OCI-LY3 (cell line): ENCODE measurements around the gene C4orf17.
"Not testable (repeated sequence)": the region's sequence is repeated elsewhere in the genome, so short reads cannot be mapped to it uniquely, and the experiment has no call there.

Experiments used
- H2AFZ ChIP-seq: fragments of 200-600, 300-600 bp; shearing (Covaris generic); 2 replicates; pipeline ENCODE4 v1.6.0; 2014; ENCODE audit warnings: antibody characterized with exemption, low read depth, low read length
- H3K27ac ChIP-seq: fragments of 200-600, 300-600 bp; sonication (generic); 2 replicates; pipeline ENCODE4 v1.5.1; 2014; ENCODE audit warnings: mild to moderate bottlenecking, low read length, moderate library complexity, mixed read lengths
- H3K27me3 ChIP-seq: fragments of 200-600, 300-600 bp; sonication (generic); 2 replicates; pipeline ENCODE4 v1.6.1; 2014; ENCODE audit warnings: low read depth, low read length, mixed read lengths
- H3K36me3 ChIP-seq: fragments of 200-600, 300-600 bp; sonication (generic); replicated peaks from 2 replicates; pipeline ENCODE3; 2014; ENCODE audit warnings: low read depth, low read length, mixed read lengths
- H3K4me1 ChIP-seq: fragments of 300-600, 200-600 bp; sonication (generic); 2 replicates; pipeline ENCODE4 v1.6.1; 2014; ENCODE audit warnings: low read length, mixed read lengths
- H3K4me2 ChIP-seq: fragments of 200-600, 300-600 bp; sonication (generic); 2 replicates; pipeline ENCODE4 v1.6.1; 2014; ENCODE audit warnings: low read length, mixed read lengths
- H3K4me3 ChIP-seq: fragments of 300-600, 200-600 bp; sonication (generic); 2 replicates; pipeline ENCODE4 v1.5.1; 2014; ENCODE audit warnings: antibody characterized with exemption, mild to moderate bottlenecking, low read length, moderate library complexity
- H3K79me2 ChIP-seq: fragments of 300-600, 200-600 bp; shearing (Covaris generic); 2 replicates; pipeline ENCODE4 v1.6.1; 2014; ENCODE audit warnings: mild to moderate bottlenecking, low read length, mixed read lengths
- H3K9ac ChIP-seq: fragments of 300-600, 200-600 bp; shearing (Covaris generic); 2 replicates; pipeline ENCODE4 v1.6.0; 2014; ENCODE audit warnings: mild to moderate bottlenecking, low read length, moderate library complexity
- H3K9me3 ChIP-seq: fragments of 200-600, 300-600 bp; shearing (Covaris generic); 2 replicates; pipeline ENCODE4 v1.6.1; 2014; ENCODE audit warnings: low read length, mixed read lengths; ENCODE audit not compliant: insufficient read depth
- H4K20me1 ChIP-seq: fragments of 200-600, 300-600 bp; sonication (generic); 2 replicates; pipeline ENCODE4 v1.6.1; 2016; ENCODE audit warnings: low read length, mixed read lengths; ENCODE audit not compliant: insufficient read depth
- CTCF ChIP-seq: fragments of 200-600, 300-600 bp; sonication (generic); IDR thresholded peaks from 2 replicates; pipeline ENCODE4 v1.5.1; 2014; ENCODE audit warnings: antibody characterized with exemption, low read length, low read depth
- EZH2phosphoT487 ChIP-seq: fragments of 200-600 bp; shearing (Covaris generic); IDR thresholded peaks from 2 replicates; pipeline ENCODE4 v1.6.1; 2018; ENCODE audit warnings: antibody characterized with exemption, mixed run types, low read depth

The C4orf17 gene

GRCh38 chr4:99473131-99473530 is 37.7 kb upstream of the C4orf17 start:
- H3K27me3 ChIP-seq, result no peaks in the 10 kb centered on the region

GRCh38 chr4:99483636-99484035 is 27.2 kb upstream of the C4orf17 start:
- TF ChIP-seq CTCF (no peak), EZH2phosphoT487 (no peak)
- Histone ChIP-seq H3K9me3 (peaks cover 8% of the 10 kb centered on the region), H3K27me3 (no peaks in the 10 kb centered on the region), H3K9ac (no peak overlapping the region), H3K27ac (no peak overlapping the region), H3K36me3 (no peaks in the 10 kb centered on the region), H3K4me2 (no peak overlapping the region), H3K4me3 (no peak overlapping the region), H3K79me2 (no peaks in the 10 kb centered on the region), H2AFZ (no peak overlapping the region), H4K20me1 (no peaks in the 10 kb centered on the region), H3K4me1 (no peaks in the 10 kb centered on the region)

More at GRCh38 chr4:99473131-99473530, 37.7 kb upstream of the C4orf17 start:
- no peak overlapping the region for H3K4me2 ChIP-seq
- H3K9me3 ChIP-seq, result no peaks in the 10 kb centered on the region
- no peaks in the 10 kb centered on the region for H3K4me1 ChIP-seq
- no peak overlapping the region for H3K9ac ChIP-seq
- H2AFZ ChIP-seq, result no peak overlapping the region
- H3K4me3 ChIP-seq, result no peak overlapping the region
- no peaks in the 10 kb centered on the region for H4K20me1 ChIP-seq
- no peaks in the 10 kb centered on the region for H3K36me3 ChIP-seq
- TF ChIP-seq CTCF (no peak), EZH2phosphoT487 (no peak)
- no peaks in the 10 kb centered on the region for H3K79me2 ChIP-seq
- no peak overlapping the region for H3K27ac ChIP-seq

DNA sequence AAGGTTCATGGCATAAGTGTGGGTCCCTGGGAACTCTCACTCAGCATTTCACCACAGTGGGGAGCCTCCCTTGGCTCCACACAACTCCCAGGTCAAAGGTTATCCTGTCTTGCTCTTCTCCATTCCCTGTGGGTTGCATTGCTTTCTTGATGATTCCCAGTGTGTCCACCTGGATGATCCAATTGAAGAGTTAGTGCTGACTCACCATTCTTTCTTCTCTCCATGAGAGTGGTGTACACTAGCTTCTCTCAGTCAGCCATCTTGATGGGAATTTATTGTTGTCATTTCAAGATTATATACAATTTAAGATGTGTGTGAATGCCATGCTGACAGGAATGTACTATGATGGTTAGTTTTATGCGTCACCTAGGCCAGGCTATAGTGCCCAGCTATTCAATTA is 25.6 kb upstream of the C4orf17 start:
- no peak overlapping the region for H3K27ac ChIP-seq
- no peak for TF ChIP-seq CTCF
- no peak for TF ChIP-seq EZH2phosphoT487

GRCh38 chr4:99486648-99487047 is 24.2 kb upstream of the C4orf17 start:
- H3K27ac ChIP-seq, H3K36me3 ChIP-seq, H3K9ac ChIP-seq, H3K79me2 ChIP-seq, H3K4me2 ChIP-seq, H3K4me1 ChIP-seq, H4K20me1 ChIP-seq, H3K9me3 ChIP-seq, H3K4me3 ChIP-seq, H3K27me3 ChIP-seq, H2AFZ ChIP-seq: not testable (repeated sequence)

More for the DNA sequence above, 25.6 kb upstream of the C4orf17 start:
- no peaks in the 10 kb centered on the region for H3K27me3 ChIP-seq
- no peak overlapping the region for H3K4me3 ChIP-seq
- H4K20me1 ChIP-seq, result no peaks in the 10 kb centered on the region
- peaks cover 8% of the 10 kb centered on the region for H3K9me3 ChIP-seq
- no peak overlapping the region for H3K9ac ChIP-seq
- no peaks in the 10 kb centered on the region for H3K79me2 ChIP-seq
- no peaks in the 10 kb centered on the region for H3K36me3 ChIP-seq
- no peak overlapping the region for H3K4me2 ChIP-seq
- no peaks in the 10 kb centered on the region for H3K4me1 ChIP-seq
- no peak overlapping the region for H2AFZ ChIP-seq

DNA sequence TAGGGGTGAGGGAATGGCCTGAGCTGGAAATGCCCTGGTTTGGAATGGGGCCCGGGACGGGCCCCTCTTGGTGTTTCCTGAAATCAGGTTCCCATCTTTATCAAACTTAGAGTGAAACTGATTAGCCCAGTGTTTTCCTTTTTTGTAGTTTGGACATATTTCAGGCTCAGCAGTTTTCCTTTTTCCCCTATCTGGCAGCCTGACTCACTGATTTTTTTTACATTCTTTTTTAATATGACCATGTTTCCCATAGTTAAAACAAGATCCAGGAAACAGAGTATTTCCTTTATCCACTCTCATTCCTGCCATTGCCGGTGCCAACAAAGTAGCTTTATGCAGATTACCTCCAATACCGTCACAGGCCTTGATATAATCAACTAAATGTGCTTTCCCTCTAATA is 20.5 kb upstream of the C4orf17 start:
- Histone ChIP-seq H3K79me2 (no peaks in the 10 kb centered on the region), H2AFZ (no peak overlapping the region), H3K4me3 (no peak overlapping the region), H3K27me3 (no peaks in the 10 kb centered on the region), H3K4me1 (no peaks in the 10 kb centered on the region), H3K36me3 (no peaks in the 10 kb centered on the region), H3K27ac (no peak overlapping the region), H3K9ac (no peak overlapping the region), H3K9me3 (peaks cover 8% of the 10 kb centered on the region), H3K4me2 (no peak overlapping the region), H4K20me1 (no peaks in the 10 kb centered on the region)
- TF ChIP-seq CTCF (no peak), EZH2phosphoT487 (no peak)
